Measurements from ENCODE around the gene TRERF1. TPM values are rescaled to one million over a fixed set of nuclear protein-coding genes. Genes with fewer than 3 reads are reported as not detected.

TRERF1 gene
- total and polyA plus RNA-seq, 2 of the 4 experiments (the other 2 are of a cell fraction): 6.3 to 9.9 TPM

DNA sequence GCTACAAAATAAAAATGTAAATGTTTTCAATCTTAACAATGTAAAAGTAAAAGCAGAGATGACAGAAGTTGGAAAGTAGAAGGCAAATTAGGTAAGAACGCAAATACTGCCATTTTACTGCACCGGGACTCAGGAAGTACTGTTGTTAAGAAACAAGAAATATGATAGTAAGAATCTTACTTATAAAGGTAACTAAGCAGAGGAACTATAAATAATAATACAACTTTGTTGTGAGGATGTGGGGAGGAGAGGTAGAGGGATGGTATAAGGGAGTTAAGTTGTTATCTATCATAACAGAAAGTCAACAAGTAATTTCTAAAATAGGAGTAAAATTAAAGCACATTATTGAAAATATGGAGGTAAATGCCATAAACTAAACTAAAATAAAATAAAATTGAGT is 129.8 kb downstream of the TRERF1 start:
- intact Hi-C loops (cut with micrococcal nuclease): no loop called here
- H3K79me1 ChIP-seq (ENCODE audit: low read depth in 1 of 2, low read length in 2 of 2): peaks cover 40 to 80% of the 10 kb centered on the region in 2 experiments
- H3K56ac ChIP-seq (ENCODE audit: extremely low read depth, insufficient read depth, low read length): no peak overlapping the region
- peaks cover 1% of the 10 kb centered on the region for H3K4me1 ChIP-seq (ENCODE audit: control insufficient read depth, insufficient read depth, low read length)
- no peak overlapping the region for H2BK15ac ChIP-seq (ENCODE audit: low read depth, low read length)
- ChIA-PET CTCF (no interaction called here), POLR2A (ENCODE audit: unreplicated experiment) (no interaction called here)
- H3K27me3 ChIP-seq (ENCODE audit: control insufficient read depth, insufficient read depth, low read length): no peaks in the 10 kb centered on the region
- no peak overlapping the region for H3K9ac ChIP-seq (ENCODE audit: low read depth, low read length)
- no peak overlapping the region for H2AK9ac ChIP-seq (replicated peaks; ENCODE audit: low read depth, low read length, poor library complexity)
- 0 out of 2 replicates have a peak, but pooled peaks cover 1% of the 10 kb centered on the region for H3K9me3 ChIP-seq (ENCODE audit: control insufficient read depth, insufficient read depth, low read length)
- H3K36me3 ChIP-seq (ENCODE audit: control insufficient read depth, insufficient read depth, low read length): no peaks in the 10 kb centered on the region
- no peak overlapping the region for H2BK120ac ChIP-seq (ENCODE audit: low read depth, low read length)
- no peak overlapping the region for H3K4me3 ChIP-seq (ENCODE audit: insufficient read depth, low read depth, low read length)
- H2AFZ ChIP-seq (replicated peaks; ENCODE audit: low read length, poor library complexity): no peak overlapping the region
- no peak overlapping the region for H4K91ac ChIP-seq (ENCODE audit: insufficient read depth, low read depth, low read length)
- WGBS, 2 experiments (ENCODE audit: extremely low coverage in 2 of 2, insufficient read length in 1 of 2): no CpG with 5 or more reads among the region's 2 CpGs
- no peak overlapping the region for H2AK5ac ChIP-seq (ENCODE audit: low read depth, low read length)
- H3K14ac ChIP-seq (replicated peaks; ENCODE audit: low read depth, low read length): no peak overlapping the region
- H3K9me1 ChIP-seq (ENCODE audit: insufficient read depth, low read length): peaks cover 24% of the 10 kb centered on the region
- no peak overlapping the region for H4K8ac ChIP-seq (ENCODE audit: low read depth in 2 of 2, low read length in 2 of 2)
- H3K27ac ChIP-seq (ENCODE audit: insufficient read depth, low read length): no peak overlapping the region
- dilution Hi-C loops (cut with HindIII; ENCODE audit: low sequenced_read_pairs, unreplicated experiment): no loop called here
- H3K4me2 ChIP-seq (ENCODE audit: low read depth, low read length): no peak overlapping the region
- DNase-seq (no peak), ATAC-seq (ENCODE audit: low read depth) (no peak)
- no peak overlapping the region for H2BK5ac ChIP-seq (ENCODE audit: low read depth, low read length, poor library complexity, severe bottlenecking)
- in situ Hi-C loops (cut with MboI; ENCODE audit: low sequenced_read_pairs): no loop called here
- no peak overlapping the region for H3K23ac ChIP-seq (ENCODE audit: low read depth, low read length)
- peaks cover under 1% of the 10 kb centered on the region; the same call in 1 of the 2 replicates for H4K20me1 ChIP-seq (ENCODE audit: insufficient read depth, low read length)
- TF ChIP-seq, protein P1, sequence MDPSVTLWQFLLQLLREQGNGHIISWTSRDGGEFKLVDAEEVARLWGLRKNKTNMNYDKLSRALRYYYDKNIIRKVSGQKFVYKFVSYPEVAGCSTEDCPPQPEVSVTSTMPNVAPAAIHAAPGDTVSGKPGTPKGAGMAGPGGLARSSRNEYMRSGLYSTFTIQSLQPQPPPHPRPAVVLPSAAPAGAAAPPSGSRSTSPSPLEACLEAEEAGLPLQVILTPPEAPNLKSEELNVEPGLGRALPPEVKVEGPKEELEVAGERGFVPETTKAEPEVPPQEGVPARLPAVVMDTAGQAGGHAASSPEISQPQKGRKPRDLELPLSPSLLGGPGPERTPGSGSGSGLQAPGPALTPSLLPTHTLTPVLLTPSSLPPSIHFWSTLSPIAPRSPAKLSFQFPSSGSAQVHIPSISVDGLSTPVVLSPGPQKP (IDR thresholded peaks at IDR 0.05; ENCODE audit: borderline replicate concordance, low read depth, low read length): no peak
- TF ChIP-seq MAZ (IDR thresholded peaks at IDR 0.05; ENCODE audit: borderline replicate concordance, low read depth, low read length) (no peak), RCOR1 (IDR thresholded peaks at IDR 0.05; ENCODE audit: insufficient replicate concordance, low read length) (no peak), BHLHE40 (IDR thresholded peaks at IDR 0.05; ENCODE audit: low read depth, low read length) (no peak), CHD1 (IDR thresholded peaks at IDR 0.05; ENCODE audit: low read depth, low read length) (no peak), CTCF (conservative IDR thresholded peaks at IDR 0.05; ENCODE audit: low read depth, low read length) (no peak), SMC3 (IDR thresholded peaks at IDR 0.05; ENCODE audit: low read depth, low read length) (no peak)
- no peak overlapping the region for H3K18ac ChIP-seq (ENCODE audit: low read depth, low read length)
- no peak overlapping the region for H3K4ac ChIP-seq (ENCODE audit: low read depth, low read length)
- BruUV-seq (replicated peaks): no TSS peak
- no peak overlapping the region for H4K5ac ChIP-seq (ENCODE audit: low read depth, low read length)
- H2BK20ac ChIP-seq (ENCODE audit: low read depth, low read length): no peak overlapping the region

Measured in IMR-90 (cell line).